GM12801 (cell line): ENCODE results near the gene PALLD.

Experiments used
- CTCF ChIP-seq: IDR thresholded peaks from one replicate; pipeline ENCODE4 v1.5.1; 2011; ENCODE audit warnings: control low read depth; ENCODE audit not compliant: insufficient read length; ENCODE audit errors: extremely low read depth

PALLD gene

GRCh38 chr4:168920441-168921065 lies 423.7 kb downstream of the PALLD start:
- no peak for TF ChIP-seq CTCF

DNA sequence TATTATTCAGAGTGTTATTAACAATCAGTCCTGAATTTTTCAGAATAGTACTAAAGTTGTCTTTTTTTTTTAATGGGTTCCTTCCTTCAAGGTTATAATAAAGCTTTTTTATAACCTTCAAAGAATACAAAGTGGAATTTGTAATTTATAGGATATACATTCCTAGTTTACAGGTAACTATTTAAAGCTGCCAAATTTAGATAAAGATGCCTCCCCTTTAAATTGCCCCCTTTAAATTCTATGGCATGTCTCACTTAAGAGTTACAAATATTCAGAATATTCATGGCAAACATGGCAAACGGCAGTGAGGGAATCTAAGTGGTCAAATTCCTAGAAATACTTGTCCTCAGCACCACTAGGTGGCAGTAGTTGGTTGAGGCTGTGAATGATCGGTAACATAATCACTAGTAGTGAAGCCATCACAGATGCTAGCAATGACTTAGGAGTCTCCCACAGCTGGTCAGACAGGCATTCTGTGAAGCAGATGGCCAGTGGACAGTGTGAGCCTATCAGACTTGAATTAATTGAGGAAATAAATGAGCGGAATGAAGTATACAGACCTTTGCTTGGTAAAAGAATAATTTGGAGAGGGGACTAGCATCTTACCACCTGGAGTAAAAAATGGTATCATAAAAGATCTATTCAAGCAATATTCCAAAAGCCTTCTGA lies 426.8 kb downstream of the PALLD start:
- no peak for TF ChIP-seq CTCF

DNA sequence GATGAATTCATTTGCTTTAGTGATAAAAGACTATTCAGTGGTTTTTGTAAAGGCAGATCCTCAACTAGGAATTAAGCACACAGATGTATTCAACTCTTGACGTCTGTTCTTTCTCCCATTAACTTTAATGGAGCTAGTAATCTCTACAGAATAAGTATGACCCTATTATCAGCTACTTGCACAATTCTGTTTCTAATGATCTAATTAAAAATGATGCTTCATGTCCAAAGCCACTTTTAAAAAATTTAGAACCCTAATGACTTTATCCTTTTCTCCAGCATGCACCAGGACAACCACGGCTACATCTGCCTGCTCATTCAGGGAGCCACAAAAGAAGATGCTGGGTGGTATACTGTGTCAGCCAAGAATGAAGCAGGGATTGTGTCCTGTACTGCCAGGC lies 427.8 kb downstream of the PALLD start:
- TF ChIP-seq CTCF, result no peak

DNA sequence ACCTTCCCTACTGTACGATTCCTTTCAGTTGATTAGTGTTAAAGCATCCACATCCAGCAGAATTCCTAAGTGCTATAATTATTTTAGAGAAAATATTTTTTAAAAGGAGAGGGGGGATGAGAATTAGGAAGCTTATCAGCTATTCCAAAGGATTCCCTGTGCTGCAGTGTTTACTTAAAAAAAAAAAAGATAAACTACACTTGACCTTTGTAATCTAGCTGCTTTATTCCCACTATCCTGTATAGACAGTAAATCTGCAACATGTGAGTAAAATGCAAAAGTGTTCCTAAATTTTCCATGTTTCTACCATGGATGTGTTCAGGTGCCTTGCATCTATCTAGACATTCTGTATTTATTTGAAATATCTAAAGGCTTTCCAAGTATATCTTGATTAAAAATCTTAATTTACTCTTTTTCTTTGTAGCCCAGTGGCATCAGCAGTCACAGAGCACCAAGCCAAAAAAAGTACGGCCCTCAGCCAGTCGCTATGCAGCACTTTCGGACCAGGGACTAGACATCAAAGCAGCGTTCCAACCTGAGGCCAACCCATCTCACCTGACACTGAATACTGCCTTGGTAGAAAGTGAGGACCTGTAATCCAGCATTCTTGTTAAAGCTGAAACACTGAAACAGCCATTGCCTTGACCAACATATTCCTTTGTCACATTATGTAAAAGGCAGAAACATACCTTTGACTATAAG lies 429.1 kb downstream of the PALLD start:
- TF ChIP-seq CTCF, result no peak

- no peak for TF ChIP-seq CTCF
Observed at GRCh38 chr4:168928346-168928745, 431.5 kb downstream of the PALLD start.

DNA sequence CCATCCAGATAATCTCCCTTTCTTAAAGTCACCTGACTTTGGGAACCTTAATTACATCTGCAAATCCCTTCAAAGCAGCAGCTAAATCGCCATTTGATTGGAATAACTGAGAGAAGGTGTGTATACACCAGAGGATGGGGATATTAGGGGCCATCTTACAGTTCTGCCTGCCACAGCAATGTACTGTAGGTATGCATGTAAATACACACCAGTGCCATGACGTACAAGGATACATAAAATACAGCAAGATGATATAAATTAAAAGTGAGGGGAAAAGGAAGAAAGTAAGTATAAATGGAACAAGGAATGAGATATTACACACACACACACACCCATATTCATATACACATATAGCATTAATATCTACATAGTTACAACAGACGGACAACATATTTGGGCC lies 432.0 kb downstream of the PALLD start:
- no peak for TF ChIP-seq CTCF

DNA sequence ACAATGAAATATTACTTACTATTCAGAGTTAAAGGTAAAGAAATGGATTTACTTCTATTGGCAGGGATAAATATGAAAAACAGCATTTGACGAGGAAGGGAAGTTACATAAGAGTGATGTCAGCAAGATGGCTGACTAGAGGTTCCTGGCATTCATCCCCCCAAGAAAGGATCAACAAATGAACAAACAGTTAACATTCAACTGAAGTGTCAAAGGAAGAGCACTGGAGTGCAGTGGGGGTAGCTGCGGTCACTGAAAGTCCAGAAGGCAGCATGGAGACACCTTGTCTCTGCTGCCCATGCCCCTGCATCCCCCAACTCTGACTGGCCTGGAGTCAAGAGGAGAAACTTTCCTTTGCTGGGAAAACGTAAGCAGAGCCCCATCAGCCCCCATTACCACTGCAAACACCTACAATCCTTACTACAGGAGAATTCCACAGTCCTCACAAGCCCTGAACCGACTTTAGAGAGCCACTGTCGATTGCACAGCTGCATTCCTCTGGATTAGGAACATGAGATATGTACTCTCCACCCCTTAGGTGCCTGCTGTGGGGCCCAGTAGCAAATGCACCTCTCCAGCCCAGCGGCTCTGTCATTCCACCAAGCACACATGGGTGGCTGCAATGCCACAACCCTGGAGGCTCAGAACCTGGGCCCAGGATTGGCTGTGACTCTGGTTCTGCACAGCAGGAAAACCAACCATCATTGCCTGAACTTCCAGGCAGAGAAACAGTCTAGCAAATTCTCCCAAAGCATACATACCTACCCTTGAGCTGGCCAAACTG lies 433.8 kb downstream of the PALLD start:
- TF ChIP-seq CTCF, result no peak
